ENCODE results near the gene C19orf33.

The C19orf33 gene

GRCh38 chr19:38267761-38268483, 36.1 kb upstream of the C19orf33 start:
- H3K27ac ChIP-seq (ENCODE audit: low read length): no peak overlapping the region
- no peaks in the 10 kb centered on the region for H3K9me3 ChIP-seq (ENCODE audit: control insufficient read depth in 2 of 2, low read length in 2 of 2)
- H3K9ac ChIP-seq (ENCODE audit: low read length in 2 of 2): no peak overlapping the region
- H3K36me3 ChIP-seq (ENCODE audit: control insufficient read depth in 2 of 2, insufficient read depth in 2 of 2, low read length in 2 of 2): no peaks in the 10 kb centered on the region
- H3K4me3 ChIP-seq (ENCODE audit: low read length in 2 of 2): no peak overlapping the region
- peaks cover 7 to 19% of the 10 kb centered on the region in 2 donors for H3K27me3 ChIP-seq (ENCODE audit: control insufficient read depth in 1 of 2, insufficient read depth in 2 of 2, low read length in 2 of 2)
- peaks cover 15% of the 10 kb centered on the region for H3K4me1 ChIP-seq (ENCODE audit: control insufficient read depth, insufficient read depth, low read length)

- Histone ChIP-seq H3K4me3 (ENCODE audit: low read length in 2 of 2) (no peak overlapping the region), H3K36me3 (ENCODE audit: control insufficient read depth in 2 of 2, insufficient read depth in 2 of 2, low read length in 2 of 2) (no peaks in the 10 kb centered on the region), H3K9ac (ENCODE audit: low read length in 2 of 2) (no peak overlapping the region), H3K9me3 (ENCODE audit: control insufficient read depth in 2 of 2, low read length in 2 of 2) (no peaks in the 10 kb centered on the region), H3K27ac (ENCODE audit: low read length) (no peak overlapping the region), H3K4me1 (ENCODE audit: control insufficient read depth, insufficient read depth, low read length) (peaks cover 15% of the 10 kb centered on the region), H3K27me3 (ENCODE audit: control insufficient read depth in 1 of 2, insufficient read depth in 2 of 2, low read length in 2 of 2) (peaks cover 7 to 14% of the 10 kb centered on the region in 2 donors)
Observed at GRCh38 chr19:38268539-38268938, 35.5 kb upstream of the C19orf33 start.

GRCh38 chr19:38270587-38271167, 33.4 kb upstream of the C19orf33 start:
- Histone ChIP-seq H3K36me3 (ENCODE audit: control insufficient read depth in 2 of 2, insufficient read depth in 2 of 2, low read length in 2 of 2) (no peaks in the 10 kb centered on the region), H3K4me3 (ENCODE audit: low read length in 2 of 2) (no peak overlapping the region), H3K9me3 (ENCODE audit: control insufficient read depth in 2 of 2, low read length in 2 of 2) (no peaks in the 10 kb centered on the region), H3K27me3 (ENCODE audit: control insufficient read depth in 1 of 2, insufficient read depth in 2 of 2, low read length in 2 of 2) (no peaks in the 10 kb centered on the region), H3K9ac (ENCODE audit: low read length in 2 of 2) (no peak overlapping the region), H3K4me1 (ENCODE audit: control insufficient read depth, insufficient read depth, low read length) (no peaks in the 10 kb centered on the region), H3K27ac (ENCODE audit: low read length) (no peak overlapping the region)

- H3K27me3 ChIP-seq (ENCODE audit: control insufficient read depth in 1 of 2, insufficient read depth in 2 of 2, low read length in 2 of 2): no peaks in the 10 kb centered on the region
- no peak overlapping the region for H3K27ac ChIP-seq (ENCODE audit: low read length)
- no peak overlapping the region for H3K4me3 ChIP-seq (ENCODE audit: low read length in 2 of 2)
- peaks cover 11% of the 10 kb centered on the region for H3K4me1 ChIP-seq (ENCODE audit: control insufficient read depth, insufficient read depth, low read length)
- H3K36me3 ChIP-seq (ENCODE audit: control insufficient read depth in 2 of 2, insufficient read depth in 2 of 2, low read length in 2 of 2): no peaks in the 10 kb centered on the region
- H3K9me3 ChIP-seq (ENCODE audit: control insufficient read depth in 2 of 2, low read length in 2 of 2): no peaks in the 10 kb centered on the region
- H3K9ac ChIP-seq (ENCODE audit: low read length in 2 of 2): no peak overlapping the region
Observed at GRCh38 chr19:38273499-38273898, 30.6 kb upstream of the C19orf33 start.

GRCh38 chr19:38274739-38275138, 29.3 kb upstream of the C19orf33 start:
- H3K36me3 ChIP-seq (ENCODE audit: control insufficient read depth in 2 of 2, insufficient read depth in 2 of 2, low read length in 2 of 2): no peaks in the 10 kb centered on the region
- no peaks in the 10 kb centered on the region for H3K9me3 ChIP-seq (ENCODE audit: control insufficient read depth in 2 of 2, low read length in 2 of 2)
- H3K4me3 ChIP-seq (ENCODE audit: low read length in 2 of 2): no peak overlapping the region
- H3K9ac ChIP-seq (ENCODE audit: low read length in 2 of 2): no peak overlapping the region
- H3K27me3 ChIP-seq (ENCODE audit: control insufficient read depth in 1 of 2, insufficient read depth in 2 of 2, low read length in 2 of 2): no peaks in the 10 kb centered on the region
- H3K27ac ChIP-seq (ENCODE audit: low read length): no peak overlapping the region
- H3K4me1 ChIP-seq (ENCODE audit: control insufficient read depth, insufficient read depth, low read length): peaks cover 11% of the 10 kb centered on the region

GRCh38 chr19:38276942-38277517, 27.0 kb upstream of the C19orf33 start:
- H3K4me1 ChIP-seq (ENCODE audit: control insufficient read depth, insufficient read depth, low read length): peaks cover 11% of the 10 kb centered on the region
- peak overlapping the region; percentile 62 for H3K27ac ChIP-seq (ENCODE audit: low read length)
- no peak overlapping the region for H3K4me3 ChIP-seq (ENCODE audit: low read length in 2 of 2)
- no peak overlapping the region for H3K9ac ChIP-seq (ENCODE audit: low read length in 2 of 2)
- H3K9me3 ChIP-seq (ENCODE audit: control insufficient read depth in 2 of 2, low read length in 2 of 2): no peaks in the 10 kb centered on the region
- no peaks in the 10 kb centered on the region for H3K27me3 ChIP-seq (ENCODE audit: control insufficient read depth in 1 of 2, insufficient read depth in 2 of 2, low read length in 2 of 2)
- H3K36me3 ChIP-seq (ENCODE audit: control insufficient read depth in 2 of 2, insufficient read depth in 2 of 2, low read length in 2 of 2): no peaks in the 10 kb centered on the region

- no peaks in the 10 kb centered on the region for H3K27me3 ChIP-seq (ENCODE audit: control insufficient read depth in 1 of 2, insufficient read depth in 2 of 2, low read length in 2 of 2)
- peak overlapping the region; percentile 62 for H3K27ac ChIP-seq (ENCODE audit: low read length)
- H3K4me1 ChIP-seq (ENCODE audit: control insufficient read depth, insufficient read depth, low read length): peaks cover 11% of the 10 kb centered on the region
- no peak overlapping the region for H3K4me3 ChIP-seq (ENCODE audit: low read length in 2 of 2)
- H3K36me3 ChIP-seq (ENCODE audit: control insufficient read depth in 2 of 2, insufficient read depth in 2 of 2, low read length in 2 of 2): no peaks in the 10 kb centered on the region
- H3K9ac ChIP-seq (ENCODE audit: low read length in 2 of 2): peak overlapping the region in 1 of 2 donors; percentile 20
- no peaks in the 10 kb centered on the region for H3K9me3 ChIP-seq (ENCODE audit: control insufficient read depth in 2 of 2, low read length in 2 of 2)
Observed at GRCh38 chr19:38277549-38277948, 26.5 kb upstream of the C19orf33 start.

- H3K9ac ChIP-seq (ENCODE audit: low read length in 2 of 2): peak overlapping the region; percentile 20 to 47
- H3K27me3 ChIP-seq (ENCODE audit: control insufficient read depth in 1 of 2, insufficient read depth in 2 of 2, low read length in 2 of 2): no peaks in the 10 kb centered on the region
- no peaks in the 10 kb centered on the region for H3K9me3 ChIP-seq (ENCODE audit: control insufficient read depth in 2 of 2, low read length in 2 of 2)
- peaks cover 11% of the 10 kb centered on the region for H3K4me1 ChIP-seq (ENCODE audit: control insufficient read depth, insufficient read depth, low read length)
- no peaks in the 10 kb centered on the region for H3K36me3 ChIP-seq (ENCODE audit: control insufficient read depth in 2 of 2, insufficient read depth in 2 of 2, low read length in 2 of 2)
- H3K27ac ChIP-seq (ENCODE audit: low read length): peak overlapping the region; percentile 62
- no peak overlapping the region for H3K4me3 ChIP-seq (ENCODE audit: low read length in 2 of 2)
Observed at GRCh38 chr19:38277969-38278680, 25.9 kb upstream of the C19orf33 start.

- Histone ChIP-seq H3K4me1 (ENCODE audit: control insufficient read depth, insufficient read depth, low read length) (peaks cover 11% of the 10 kb centered on the region), H3K27me3 (ENCODE audit: control insufficient read depth in 1 of 2, insufficient read depth in 2 of 2, low read length in 2 of 2) (no peaks in the 10 kb centered on the region), H3K4me3 (ENCODE audit: low read length in 2 of 2) (no peak overlapping the region), H3K36me3 (ENCODE audit: control insufficient read depth in 2 of 2, insufficient read depth in 2 of 2, low read length in 2 of 2) (no peaks in the 10 kb centered on the region), H3K9me3 (ENCODE audit: control insufficient read depth in 2 of 2, low read length in 2 of 2) (no peaks in the 10 kb centered on the region), H3K27ac (ENCODE audit: low read length) (peak overlapping the region; percentile 62), H3K9ac (ENCODE audit: low read length in 2 of 2) (no peak overlapping the region)
Observed at GRCh38 chr19:38278751-38279150, 25.3 kb upstream of the C19orf33 start.

GRCh38 chr19:38280030-38280921, 23.8 kb upstream of the C19orf33 start:
- no peak overlapping the region for H3K4me3 ChIP-seq (ENCODE audit: low read length in 2 of 2)
- H3K27me3 ChIP-seq (ENCODE audit: control insufficient read depth in 1 of 2, insufficient read depth in 2 of 2, low read length in 2 of 2): no peaks in the 10 kb centered on the region
- peaks cover 11% of the 10 kb centered on the region for H3K4me1 ChIP-seq (ENCODE audit: control insufficient read depth, insufficient read depth, low read length)
- H3K27ac ChIP-seq (ENCODE audit: low read length): no peak overlapping the region
- H3K36me3 ChIP-seq (ENCODE audit: control insufficient read depth in 2 of 2, insufficient read depth in 2 of 2, low read length in 2 of 2): no peaks in the 10 kb centered on the region
- H3K9ac ChIP-seq (ENCODE audit: low read length in 2 of 2): no peak overlapping the region
- H3K9me3 ChIP-seq (ENCODE audit: control insufficient read depth in 2 of 2, low read length in 2 of 2): no peaks in the 10 kb centered on the region
